ENCODE data around the gene TLX1.

The TLX1 gene

GRCh38 chr10:101130984-101131961 is at the start of gene TLX1:
Gene TLX1, plus strand, starts transcription at chr10:101131300. Its CDS starts 242 bp downstream, at chr10:101131542.
- in situ Hi-C loops (cut with MboI; ENCODE audit: low sequenced_read_pairs): no loop called here

DNA sequence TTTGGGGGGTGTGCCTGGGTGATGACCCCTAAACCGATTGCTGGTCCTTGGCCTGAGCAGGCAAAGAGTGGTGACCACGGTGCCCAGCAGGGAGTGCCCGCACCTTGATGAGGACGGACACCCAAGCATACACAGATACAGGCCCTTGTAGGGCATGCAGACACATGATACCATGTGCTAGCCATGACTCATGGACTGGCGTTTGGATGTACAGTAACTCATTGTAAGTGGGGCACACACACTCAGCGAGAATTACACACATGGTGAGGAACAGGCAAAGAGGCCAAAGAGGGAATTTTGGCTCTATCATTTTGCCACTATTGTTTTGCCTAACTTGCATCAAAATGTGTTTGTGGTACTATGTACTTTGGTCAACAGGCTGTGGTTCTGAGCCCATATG is 45.3 kb upstream of the TLX1 start:
- in situ Hi-C loops (cut with MboI; ENCODE audit: low sequenced_read_pairs): no loop called here

GRCh38 chr10:101087376-101087775 is 43.7 kb upstream of the TLX1 start:
- in situ Hi-C loops (cut with MboI; ENCODE audit: low sequenced_read_pairs): no loop called here

- in situ Hi-C loops (cut with MboI; ENCODE audit: low sequenced_read_pairs): no loop called here
Measured at GRCh38 chr10:101087965-101088364, 43.1 kb upstream of the TLX1 start.

DNA sequence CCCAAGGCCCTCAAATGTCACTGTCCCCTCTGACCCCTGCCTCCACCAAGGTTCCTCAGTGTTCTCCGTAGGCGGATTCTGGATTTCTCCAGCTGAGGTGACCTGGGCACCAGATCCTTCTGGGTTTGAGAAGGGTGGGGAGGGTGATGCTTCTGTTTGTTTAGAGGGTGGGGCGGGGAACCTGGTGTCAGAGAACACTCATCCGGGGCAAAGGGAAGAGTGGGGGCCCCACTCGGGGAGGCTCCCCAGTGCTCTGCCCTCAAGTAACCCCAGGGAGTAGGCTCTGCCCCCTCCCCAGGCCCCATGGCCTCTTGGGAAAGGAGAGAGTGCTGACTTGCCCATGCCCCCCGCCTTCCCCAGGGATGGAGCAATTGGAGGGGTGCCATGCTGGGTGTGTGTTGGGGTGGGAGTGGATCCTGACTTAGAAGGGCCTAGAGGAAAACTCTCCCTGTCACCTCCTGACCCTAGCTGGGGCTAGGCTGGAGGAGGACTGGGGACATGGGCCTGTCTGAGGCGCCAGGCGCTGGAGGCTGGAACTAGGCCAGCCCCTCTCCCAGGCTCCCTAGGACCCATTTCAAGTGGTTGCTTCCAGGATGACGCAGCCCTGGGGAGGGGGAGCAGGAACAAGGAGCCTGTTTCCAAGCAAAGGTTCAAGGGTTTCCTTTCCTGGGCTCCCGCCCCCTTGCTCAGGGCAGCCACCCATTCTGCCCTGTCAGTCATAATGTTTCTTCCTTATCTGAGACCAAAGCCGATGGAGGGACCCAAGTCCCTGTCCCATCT is 41.4 kb upstream of the TLX1 start:
- in situ Hi-C loops (cut with MboI; ENCODE audit: low sequenced_read_pairs): no loop called here

DNA sequence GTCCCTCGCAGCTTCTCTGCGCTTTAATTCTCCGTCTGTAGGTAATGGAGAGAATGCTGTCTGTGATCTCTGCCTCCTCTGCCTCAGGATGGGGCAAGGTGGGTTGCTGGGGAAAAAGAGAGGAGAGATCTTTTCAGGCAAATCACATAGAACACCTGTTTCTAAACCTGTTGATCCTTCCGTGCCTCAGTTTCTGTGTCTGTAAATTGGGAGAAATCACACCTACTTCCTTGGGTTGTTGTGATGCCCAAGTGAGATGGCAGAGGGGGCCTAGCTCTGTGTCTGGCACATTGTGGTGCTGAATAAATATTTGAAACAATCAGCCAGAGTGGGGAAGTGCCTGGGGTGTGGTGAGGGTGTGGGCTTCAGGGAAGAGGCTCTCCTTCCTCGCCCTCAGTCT is 40.5 kb upstream of the TLX1 start:
- in situ Hi-C loops (cut with MboI; ENCODE audit: low sequenced_read_pairs): no loop called here

DNA sequence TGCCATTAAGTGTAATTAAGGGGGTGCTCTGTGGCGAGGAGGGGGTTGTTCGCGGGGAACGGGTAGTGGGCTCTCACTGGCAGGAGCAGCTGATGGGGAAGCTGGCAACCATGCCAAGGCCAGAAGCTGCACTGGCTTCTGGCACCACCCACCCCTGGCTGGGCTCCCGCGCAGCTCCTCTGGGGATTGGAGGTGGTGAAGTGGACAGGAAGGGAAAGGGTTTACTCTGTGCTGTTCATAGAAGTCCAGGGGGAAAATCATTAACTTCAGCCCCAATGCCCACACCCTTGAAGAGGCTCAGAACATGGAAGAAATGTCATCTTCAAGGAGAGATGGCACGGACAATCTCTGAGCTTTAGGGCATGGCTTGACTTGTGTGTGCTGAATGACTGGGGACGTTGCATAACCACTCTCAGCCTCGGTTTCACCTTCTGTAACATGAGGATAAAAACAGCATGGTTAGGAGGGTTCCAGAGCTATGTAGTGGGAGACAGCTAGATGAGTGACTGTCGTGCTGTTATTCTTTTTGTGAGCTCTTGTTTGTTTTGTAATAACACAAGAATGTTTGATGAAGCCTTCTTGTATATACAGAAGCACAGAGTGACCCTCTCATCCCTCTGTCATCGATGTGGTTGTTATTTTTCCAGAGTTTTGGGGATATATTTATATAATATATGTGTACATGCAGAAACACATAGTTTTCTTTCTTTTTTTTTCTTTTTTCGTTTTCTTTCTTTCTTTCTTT is 39.4 kb upstream of the TLX1 start:
- in situ Hi-C loops (cut with MboI; ENCODE audit: low sequenced_read_pairs): no loop called here

DNA sequence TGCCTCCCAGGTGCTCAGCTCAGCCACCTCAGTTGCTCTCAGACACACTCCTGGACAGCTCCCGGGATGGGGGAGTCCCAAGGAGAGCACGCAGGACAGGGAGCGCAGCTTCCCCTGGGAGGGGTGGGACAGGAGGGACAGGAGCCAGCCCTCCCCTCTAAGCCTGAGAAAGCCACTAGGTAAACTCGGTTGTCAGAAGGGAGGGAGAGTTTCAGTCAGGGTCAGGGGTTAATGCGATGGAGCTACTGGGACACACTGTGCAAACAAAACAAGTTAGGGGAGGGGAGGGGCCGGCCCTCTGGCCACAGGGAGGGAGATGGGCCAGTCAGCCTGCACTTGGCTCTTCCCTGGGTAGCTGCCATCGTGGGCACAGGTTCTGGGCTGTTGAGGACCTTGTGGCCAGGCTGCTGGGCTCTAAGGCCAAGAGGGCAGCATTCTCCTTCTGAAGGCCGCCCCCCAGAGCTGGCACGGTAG is 38.2 kb upstream of the TLX1 start:
- in situ Hi-C loops (cut with MboI; ENCODE audit: low sequenced_read_pairs): no loop called here

DNA sequence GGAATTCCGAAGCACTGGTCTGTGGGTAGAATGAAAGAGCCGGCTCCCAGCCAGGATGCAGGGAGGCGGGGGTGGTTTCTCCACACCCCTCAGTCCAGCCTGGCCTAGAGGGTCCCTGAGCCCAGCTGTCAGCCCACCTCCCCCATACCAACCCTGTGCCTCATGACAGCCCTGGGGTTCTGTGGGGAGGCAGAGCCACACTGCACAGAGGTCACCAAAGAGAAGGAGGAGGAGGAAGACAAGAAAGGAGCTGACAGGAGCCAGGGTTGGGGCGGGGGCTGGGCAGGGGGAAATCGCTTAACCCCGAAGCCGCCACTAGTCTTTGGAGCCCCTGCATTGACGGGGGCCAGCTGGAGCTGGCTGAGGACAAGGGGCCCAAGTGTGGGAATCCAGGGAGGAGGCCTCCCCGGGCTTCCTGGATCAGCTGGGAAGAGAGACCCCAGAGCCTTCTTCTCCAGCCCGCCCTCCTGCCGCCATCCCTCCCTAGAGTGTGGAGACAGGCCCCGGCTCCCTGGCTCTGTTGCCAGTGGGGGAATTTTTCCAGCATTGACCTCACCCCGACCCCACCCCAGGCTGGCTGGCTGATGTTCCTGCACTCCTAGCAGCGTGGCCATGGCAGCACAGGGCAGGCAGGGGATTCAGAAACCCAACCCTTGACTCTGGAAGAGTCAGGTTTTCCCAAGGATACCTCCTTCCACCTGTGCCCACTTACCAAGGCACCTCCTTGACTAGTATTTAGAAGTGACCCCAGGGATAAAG is 36.8 kb upstream of the TLX1 start:
- in situ Hi-C loops (cut with MboI; ENCODE audit: low sequenced_read_pairs): no loop called here

GRCh38 chr10:101095004-101095403 is 36.1 kb upstream of the TLX1 start:
- in situ Hi-C loops (cut with MboI; ENCODE audit: low sequenced_read_pairs): no loop called here

DNA sequence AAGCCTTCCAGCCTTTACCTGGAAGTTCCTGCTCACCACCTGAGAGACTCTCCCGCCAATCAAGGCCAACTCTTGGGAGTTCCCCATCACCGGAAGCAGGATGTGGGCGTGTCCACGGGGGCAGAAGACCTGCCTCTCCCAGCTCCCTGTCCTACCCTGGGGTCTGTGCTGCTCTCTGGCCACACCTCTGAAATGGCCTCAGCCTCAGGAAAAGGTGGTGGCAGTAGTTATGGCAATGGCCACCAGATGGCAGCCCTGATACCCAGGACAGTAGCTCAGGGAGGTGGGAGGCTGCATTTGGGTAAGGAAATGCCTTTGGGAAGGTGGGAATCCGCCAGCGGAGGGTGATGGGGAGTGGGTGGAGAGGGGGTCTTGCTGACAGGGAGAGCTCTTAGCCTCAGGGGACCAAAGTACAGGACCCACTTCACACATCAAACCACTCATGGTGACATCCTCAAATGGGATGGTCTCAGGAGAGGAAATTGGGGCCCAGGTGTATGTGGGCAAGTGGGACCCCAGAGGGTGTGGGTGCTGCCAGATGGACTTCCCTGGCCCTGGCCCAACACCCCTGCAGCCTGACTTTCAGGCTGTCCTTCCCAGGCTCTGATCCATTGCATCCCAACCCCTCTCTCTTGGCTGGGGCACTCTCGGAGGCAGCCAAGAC is 35.4 kb upstream of the TLX1 start:
- in situ Hi-C loops (cut with MboI; ENCODE audit: low sequenced_read_pairs): no loop called here

- in situ Hi-C loops (cut with MboI; ENCODE audit: low sequenced_read_pairs): no loop called here
Measured at GRCh38 chr10:101096378-101096777, 34.7 kb upstream of the TLX1 start.

- in situ Hi-C loops (cut with MboI; ENCODE audit: low sequenced_read_pairs): no loop called here
Measured at GRCh38 chr10:101097881-101098280, 33.2 kb upstream of the TLX1 start.

GRCh38 chr10:101099901-101100300 is 31.2 kb upstream of the TLX1 start:
- in situ Hi-C loops (cut with MboI; ENCODE audit: low sequenced_read_pairs): no loop called here

GRCh38 chr10:101101372-101101881 is 29.7 kb upstream of the TLX1 start:
- in situ Hi-C loops (cut with MboI; ENCODE audit: low sequenced_read_pairs): no loop called here

GRCh38 chr10:101103430-101103829 is 27.7 kb upstream of the TLX1 start:
- in situ Hi-C loops (cut with MboI; ENCODE audit: low sequenced_read_pairs): no loop called here

- in situ Hi-C loops (cut with MboI; ENCODE audit: low sequenced_read_pairs): no loop called here
Measured at GRCh38 chr10:101106351-101106750, 24.7 kb upstream of the TLX1 start.

GRCh38 chr10:101107771-101108170 is 23.3 kb upstream of the TLX1 start:
- in situ Hi-C loops (cut with MboI; ENCODE audit: low sequenced_read_pairs): no loop called here

DNA sequence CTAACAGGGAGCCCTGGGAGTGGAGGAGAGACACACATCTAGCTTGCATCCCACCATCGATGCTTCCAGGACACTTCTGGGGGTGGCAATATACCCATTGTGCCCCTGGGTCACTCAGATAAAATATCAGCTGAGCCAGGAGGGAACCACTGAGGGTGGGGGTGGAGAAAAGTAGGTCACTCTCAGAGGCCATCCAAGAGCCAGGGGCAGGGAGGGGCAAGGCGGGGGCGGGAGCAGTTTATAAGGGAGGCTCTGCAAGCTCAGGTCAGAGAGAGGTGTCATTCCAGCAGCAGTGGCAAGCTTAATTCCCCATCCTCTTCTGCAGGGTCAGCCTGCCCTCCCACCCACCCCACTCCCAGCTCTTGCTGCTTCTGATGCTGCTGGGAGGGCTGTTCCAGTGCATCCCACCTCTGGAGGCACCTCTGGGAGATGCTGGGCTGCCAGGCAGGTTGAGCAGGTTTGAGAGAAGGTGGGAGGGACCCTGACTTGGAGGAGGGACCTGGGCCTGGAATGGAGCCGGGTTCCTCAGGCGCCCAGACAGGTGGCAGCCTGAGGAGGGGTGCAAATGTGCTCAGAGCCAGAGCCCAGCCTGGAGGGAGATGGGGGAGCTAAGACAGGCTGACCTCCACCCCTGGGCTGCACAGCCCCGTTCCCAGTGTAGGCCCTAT is 20.1 kb upstream of the TLX1 start:
- in situ Hi-C loops (cut with MboI; ENCODE audit: low sequenced_read_pairs): no loop called here
